Measurements from ENCODE around the gene WASL.

WASL gene

GRCh38 chr7:123791001-123791400, 42.2 kb upstream of the WASL start:
- Histone ChIP-seq H3K4me1 (ENCODE audit: control extremely low read depth in 1 of 4, control insufficient read depth in 4 of 4, insufficient read depth in 4 of 4, low read length in 3 of 4) (no peaks in the 10 kb centered on the region), H3K27me3 (replicated peaks in 2 of 5; ENCODE audit: control insufficient read depth in 4 of 5, insufficient read depth in 5 of 5, low read length in 4 of 5) (peaks cover 0 to 3% (median 0%) of the 10 kb centered on the region in 5 experiments), H3K9me3 (ENCODE audit: control extremely low read depth in 1 of 5, control insufficient read depth in 4 of 5, insufficient read depth in 2 of 5, low read depth in 1 of 5, low read length in 4 of 5) (no peaks in the 10 kb centered on the region), H3K4me3 (ENCODE audit: control insufficient read depth in 1 of 7, extremely low read depth in 1 of 7, insufficient read depth in 4 of 7, low read depth in 2 of 7, low read length in 6 of 7) (no peak overlapping the region), H3K27ac (ENCODE audit: insufficient read depth in 1 of 2, low read depth in 1 of 2, low read length in 2 of 2, poor library complexity in 1 of 2, severe bottlenecking in 2 of 2) (no peak overlapping the region), H3K36me3 (ENCODE audit: control insufficient read depth in 4 of 4, insufficient read depth in 4 of 4, low read length in 3 of 4) (no peaks in the 10 kb centered on the region)
- WGBS (ENCODE audit: insufficient coverage), result 100% methylated on average over 5 of the region's 5 CpGs
- ChIA-PET CTCF (interaction anchor here (1.2 kb wide), 1 partner anchor 74 kb away, joined by 4 read pairs; no protein-coding TSS in a partner anchor), POLR2A (no interaction called here)
- DNase-seq, result no peak

- ChIA-PET POLR2A (no interaction called here), CTCF (no interaction called here)
- no peak for DNase-seq
- WGBS (ENCODE audit: insufficient coverage), result 100% methylated on average over 1 of the region's 3 CpGs
- no peaks in the 10 kb centered on the region for H3K4me1 ChIP-seq (ENCODE audit: control extremely low read depth in 1 of 4, control insufficient read depth in 4 of 4, insufficient read depth in 4 of 4, low read length in 3 of 4)
- H3K4me3 ChIP-seq (ENCODE audit: control insufficient read depth in 1 of 7, extremely low read depth in 1 of 7, insufficient read depth in 4 of 7, low read depth in 2 of 7, low read length in 6 of 7), result no peak overlapping the region
- no peak overlapping the region for H3K27ac ChIP-seq (ENCODE audit: insufficient read depth in 1 of 2, low read depth in 1 of 2, low read length in 2 of 2, poor library complexity in 1 of 2, severe bottlenecking in 2 of 2)
- H3K9me3 ChIP-seq (ENCODE audit: control extremely low read depth in 1 of 5, control insufficient read depth in 4 of 5, insufficient read depth in 2 of 5, low read depth in 1 of 5, low read length in 4 of 5), result no peaks in the 10 kb centered on the region
- peaks cover 0 to 5% (median 0%) of the 10 kb centered on the region in 5 experiments for H3K27me3 ChIP-seq (replicated peaks in 2 of 5; ENCODE audit: control insufficient read depth in 4 of 5, insufficient read depth in 5 of 5, low read length in 4 of 5)
- H3K36me3 ChIP-seq (ENCODE audit: control insufficient read depth in 4 of 4, insufficient read depth in 4 of 4, low read length in 3 of 4), result no peaks in the 10 kb centered on the region
Measured at GRCh38 chr7:123789817-123790216, 41.0 kb upstream of the WASL start.

GRCh38 chr7:123789206-123789784, 40.5 kb upstream of the WASL start:
- Histone ChIP-seq H3K27me3 (replicated peaks in 2 of 5; ENCODE audit: control insufficient read depth in 4 of 5, insufficient read depth in 5 of 5, low read length in 4 of 5) (peaks cover 0 to 5% (median 0%) of the 10 kb centered on the region in 5 experiments), H3K4me1 (ENCODE audit: control extremely low read depth in 1 of 4, control insufficient read depth in 4 of 4, insufficient read depth in 4 of 4, low read length in 3 of 4) (peaks cover 0 to 3% (median 0%) of the 10 kb centered on the region in 4 experiments), H3K9me3 (ENCODE audit: control extremely low read depth in 1 of 5, control insufficient read depth in 4 of 5, insufficient read depth in 2 of 5, low read depth in 1 of 5, low read length in 4 of 5) (no peaks in the 10 kb centered on the region), H3K27ac (ENCODE audit: insufficient read depth in 1 of 2, low read depth in 1 of 2, low read length in 2 of 2, poor library complexity in 1 of 2, severe bottlenecking in 2 of 2) (no peak overlapping the region), H3K36me3 (ENCODE audit: control insufficient read depth in 4 of 4, insufficient read depth in 4 of 4, low read length in 3 of 4) (no peaks in the 10 kb centered on the region), H3K4me3 (ENCODE audit: control insufficient read depth in 1 of 7, extremely low read depth in 1 of 7, insufficient read depth in 4 of 7, low read depth in 2 of 7, low read length in 6 of 7) (no peak overlapping the region)
- POLR2A ChIA-PET, result no interaction called here
- CTCF ChIA-PET, result interaction anchor here (1.3 kb wide), 1 partner anchor 107 kb away, joined by 3 read pairs; no protein-coding TSS in a partner anchor
- WGBS (ENCODE audit: insufficient coverage), result 100% methylated on average over 2 of the region's 4 CpGs
- no peak for DNase-seq

GRCh38 chr7:123788584-123788983, 39.8 kb upstream of the WASL start:
- DNase-seq, result no peak
- no peak overlapping the region for H3K4me3 ChIP-seq (ENCODE audit: control insufficient read depth in 1 of 7, extremely low read depth in 1 of 7, insufficient read depth in 4 of 7, low read depth in 2 of 7, low read length in 6 of 7)
- H3K36me3 ChIP-seq (ENCODE audit: control insufficient read depth in 4 of 4, insufficient read depth in 4 of 4, low read length in 3 of 4), result no peaks in the 10 kb centered on the region
- ChIA-PET CTCF (interaction anchor here (1.2 to 1.3 kb wide), 2 partner anchors 84 to 106 kb away, joined by 3 read pairs; no protein-coding TSS in a partner anchor), POLR2A (no interaction called here)
- H3K27ac ChIP-seq (ENCODE audit: insufficient read depth in 1 of 2, low read depth in 1 of 2, low read length in 2 of 2, poor library complexity in 1 of 2, severe bottlenecking in 2 of 2), result no peak overlapping the region
- H3K9me3 ChIP-seq (ENCODE audit: control extremely low read depth in 1 of 5, control insufficient read depth in 4 of 5, insufficient read depth in 2 of 5, low read depth in 1 of 5, low read length in 4 of 5), result no peaks in the 10 kb centered on the region
- peaks cover 0 to 5% (median 0%) of the 10 kb centered on the region in 5 experiments for H3K27me3 ChIP-seq (replicated peaks in 2 of 5; ENCODE audit: control insufficient read depth in 4 of 5, insufficient read depth in 5 of 5, low read length in 4 of 5)
- WGBS (ENCODE audit: insufficient coverage), result 89% methylated on average over 1 of the region's 2 CpGs
- peaks cover 0 to 10% (median 0%) of the 10 kb centered on the region in 4 experiments for H3K4me1 ChIP-seq (ENCODE audit: control extremely low read depth in 1 of 4, control insufficient read depth in 4 of 4, insufficient read depth in 4 of 4, low read length in 3 of 4)

GRCh38 chr7:123787220-123788007, 38.6 kb upstream of the WASL start:
- H3K27ac ChIP-seq (ENCODE audit: insufficient read depth in 1 of 2, low read depth in 1 of 2, low read length in 2 of 2, poor library complexity in 1 of 2, severe bottlenecking in 2 of 2), result no peak overlapping the region
- H3K27me3 ChIP-seq (replicated peaks in 2 of 5; ENCODE audit: control insufficient read depth in 4 of 5, insufficient read depth in 5 of 5, low read length in 4 of 5), result peaks cover 0 to 2% (median 0%) of the 10 kb centered on the region in 5 experiments
- no peak for DNase-seq
- H3K4me1 ChIP-seq (ENCODE audit: control extremely low read depth in 1 of 4, control insufficient read depth in 4 of 4, insufficient read depth in 4 of 4, low read length in 3 of 4), result peaks cover 0 to 10% (median 0%) of the 10 kb centered on the region in 4 experiments
- WGBS (ENCODE audit: insufficient coverage), result 80% methylated on average over 1 of the region's 3 CpGs
- H3K36me3 ChIP-seq (ENCODE audit: control insufficient read depth in 4 of 4, insufficient read depth in 4 of 4, low read length in 3 of 4), result no peaks in the 10 kb centered on the region
- ChIA-PET CTCF (interaction anchor here (0.6 to 1.2 kb wide), 3 partner anchors 11 to 85 kb away, joined by 3 read pairs; no protein-coding TSS in a partner anchor), POLR2A (no interaction called here)
- no peak overlapping the region for H3K4me3 ChIP-seq (ENCODE audit: control insufficient read depth in 1 of 7, extremely low read depth in 1 of 7, insufficient read depth in 4 of 7, low read depth in 2 of 7, low read length in 6 of 7)
- H3K9me3 ChIP-seq (ENCODE audit: control extremely low read depth in 1 of 5, control insufficient read depth in 4 of 5, insufficient read depth in 2 of 5, low read depth in 1 of 5, low read length in 4 of 5), result no peaks in the 10 kb centered on the region

- no peak overlapping the region for H3K4me3 ChIP-seq (ENCODE audit: control insufficient read depth in 1 of 7, extremely low read depth in 1 of 7, insufficient read depth in 4 of 7, low read depth in 2 of 7, low read length in 6 of 7)
- no peak overlapping the region for H3K27ac ChIP-seq (ENCODE audit: insufficient read depth in 1 of 2, low read depth in 1 of 2, low read length in 2 of 2, poor library complexity in 1 of 2, severe bottlenecking in 2 of 2)
- CTCF ChIA-PET, result interaction anchor here (0.9 kb wide), 1 partner anchor 13 kb away, joined by 3 read pairs; no protein-coding TSS in a partner anchor
- POLR2A ChIA-PET, result no interaction called here
- DNase-seq, result no peak
- peaks cover 0 to 2% (median 0%) of the 10 kb centered on the region in 5 experiments for H3K27me3 ChIP-seq (replicated peaks in 2 of 5; ENCODE audit: control insufficient read depth in 4 of 5, insufficient read depth in 5 of 5, low read length in 4 of 5)
- H3K36me3 ChIP-seq (ENCODE audit: control insufficient read depth in 4 of 4, insufficient read depth in 4 of 4, low read length in 3 of 4), result no peaks in the 10 kb centered on the region
- no peaks in the 10 kb centered on the region for H3K9me3 ChIP-seq (ENCODE audit: control extremely low read depth in 1 of 5, control insufficient read depth in 4 of 5, insufficient read depth in 2 of 5, low read depth in 1 of 5, low read length in 4 of 5)
- peaks cover 0 to 10% (median 0%) of the 10 kb centered on the region in 4 experiments for H3K4me1 ChIP-seq (ENCODE audit: control extremely low read depth in 1 of 4, control insufficient read depth in 4 of 4, insufficient read depth in 4 of 4, low read length in 3 of 4)
Measured at GRCh38 chr7:123784263-123784662, 35.5 kb upstream of the WASL start.

- whole genome bisulfite sequencing (ENCODE audit: insufficient coverage), result no CpG with 5 or more reads among the region's 3 CpGs
- no peak overlapping the region for H3K27ac ChIP-seq (ENCODE audit: insufficient read depth in 1 of 2, low read depth in 1 of 2, low read length in 2 of 2, poor library complexity in 1 of 2, severe bottlenecking in 2 of 2)
- no peaks in the 10 kb centered on the region for H3K9me3 ChIP-seq (ENCODE audit: control extremely low read depth in 1 of 5, control insufficient read depth in 4 of 5, insufficient read depth in 2 of 5, low read depth in 1 of 5, low read length in 4 of 5)
- H3K36me3 ChIP-seq (ENCODE audit: control insufficient read depth in 4 of 4, insufficient read depth in 4 of 4, low read length in 3 of 4), result no peaks in the 10 kb centered on the region
- POLR2A ChIA-PET, result no interaction called here
- peaks cover 0 to 2% (median 0%) of the 10 kb centered on the region in 5 experiments for H3K27me3 ChIP-seq (replicated peaks in 2 of 5; ENCODE audit: control insufficient read depth in 4 of 5, insufficient read depth in 5 of 5, low read length in 4 of 5)
- CTCF ChIA-PET, result interaction anchor here (0.9 kb wide), 1 partner anchor 14 kb away, joined by 3 read pairs; no protein-coding TSS in a partner anchor
- peak in 2 of 3 donors; percentile 40 to 72 for DNase-seq
- H3K4me1 ChIP-seq (ENCODE audit: control extremely low read depth in 1 of 4, control insufficient read depth in 4 of 4, insufficient read depth in 4 of 4, low read length in 3 of 4), result peaks cover 0 to 10% (median 0%) of the 10 kb centered on the region in 4 experiments
- H3K4me3 ChIP-seq (ENCODE audit: control insufficient read depth in 1 of 7, extremely low read depth in 1 of 7, insufficient read depth in 4 of 7, low read depth in 2 of 7, low read length in 6 of 7), result no peak overlapping the region
Measured at GRCh38 chr7:123783820-123784219, 35.0 kb upstream of the WASL start.
